DMS153 treated with DMSO at 0.1 percent for 48 hours (cell line): ENCODE data around the gene CCDC38.
"Not testable (repeated sequence)": the region's sequence is repeated elsewhere in the genome, so short reads cannot be mapped to it uniquely, and the experiment has no call there.

Experiments
- DNase-seq: peaks from one replicate; lab custom pipeline; 2025; ENCODE audit not compliant: unreplicated experiment; lab: John Stamatoyannopoulos, UW

Gene CCDC38

DNA sequence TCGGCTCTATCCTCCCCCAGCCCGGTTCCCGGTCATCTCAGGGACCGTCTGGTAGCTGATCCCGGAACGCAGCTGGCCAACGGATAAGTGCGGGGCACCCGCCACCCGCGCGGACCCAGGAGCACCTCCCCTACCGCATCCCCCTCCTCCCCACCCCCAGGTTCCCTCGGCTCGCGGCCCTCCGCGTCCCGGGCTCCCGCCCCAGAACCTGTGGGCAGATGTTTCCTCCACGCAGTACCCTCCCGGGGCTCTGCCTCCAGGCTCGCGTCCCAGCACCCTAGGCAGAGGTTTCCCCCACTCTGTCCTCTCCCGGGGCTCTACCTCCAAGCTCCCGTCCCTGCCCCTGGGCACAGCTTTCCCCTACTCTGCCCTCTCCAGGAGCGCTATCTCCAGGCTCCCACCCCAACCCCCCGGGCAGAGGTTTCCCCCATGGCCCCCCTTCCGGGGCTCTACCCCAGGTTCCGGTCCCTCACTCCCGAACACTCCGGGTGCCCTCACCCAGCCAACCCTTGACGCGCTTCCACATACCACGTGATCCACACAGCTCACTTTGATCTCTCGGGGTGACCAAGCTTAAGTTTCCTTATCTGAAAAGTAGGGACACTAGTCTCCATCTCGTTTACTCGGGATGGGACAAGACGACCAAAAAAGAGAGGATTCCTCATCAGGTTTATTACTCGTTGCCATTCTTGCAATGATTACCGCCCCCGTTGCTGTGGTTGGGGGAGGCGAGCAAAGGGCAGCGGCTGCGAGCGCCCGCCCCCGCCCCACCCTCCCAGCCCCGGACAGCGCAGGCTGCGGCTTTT, at the start of gene CCDC38:
CCDC38 (minus strand) TSS at position 91 of the 806 bp plus-strand sequence. CDS start 6,105 bp downstream, outside the sequence.
- peak; percentile 51 for DNase-seq

DNA sequence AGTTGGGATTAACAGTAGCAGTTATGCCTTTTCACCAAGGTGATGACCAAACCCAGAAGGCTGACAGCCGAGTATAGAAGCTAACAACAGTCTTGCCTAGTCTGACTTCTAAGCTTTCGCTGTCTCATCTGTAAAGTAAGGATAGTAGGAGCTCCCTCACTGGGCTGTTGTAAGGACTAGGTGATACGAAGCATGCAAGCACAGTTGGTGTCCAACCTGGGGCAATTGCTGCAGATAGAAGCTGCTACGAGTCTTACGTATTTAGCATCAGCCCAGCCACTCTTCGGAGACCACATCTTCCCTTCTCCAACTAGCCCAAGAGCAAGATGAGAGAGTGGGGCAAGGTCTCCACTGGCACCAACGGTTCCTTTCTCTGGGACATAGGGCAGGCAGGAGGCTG, 47.7 kb upstream of the CCDC38 start:
- DNase-seq, result no peak

DNA sequence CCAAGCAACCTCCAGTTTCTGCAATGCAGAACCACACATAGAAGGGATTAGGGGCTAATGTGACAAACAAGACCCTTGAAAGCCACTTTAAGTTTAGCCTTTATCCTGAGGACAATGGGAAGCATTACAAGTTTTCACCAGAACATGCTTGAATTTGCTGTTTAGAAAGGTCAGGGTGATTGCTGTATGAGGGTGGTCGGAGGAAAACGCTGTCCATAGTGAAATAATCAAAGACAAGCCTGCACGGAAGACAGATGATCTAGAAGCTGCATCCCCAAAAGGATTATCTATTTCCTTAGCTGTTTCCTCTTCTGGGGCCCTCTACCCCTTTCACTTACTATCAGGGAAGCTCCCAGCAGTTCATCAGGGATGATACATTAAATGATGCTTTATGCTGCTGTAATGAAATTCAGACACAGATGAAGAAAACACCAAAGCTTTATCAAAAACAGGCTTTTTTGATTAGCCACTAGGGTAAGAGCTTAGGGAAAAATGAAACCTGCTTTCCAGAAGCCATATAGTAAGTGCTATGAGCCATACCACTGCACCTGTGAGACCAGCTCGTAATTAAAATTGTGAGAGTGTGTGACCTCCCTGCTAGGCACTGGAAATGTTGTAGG, 47.2 kb upstream of the CCDC38 start:
- no peak for DNase-seq

DNA sequence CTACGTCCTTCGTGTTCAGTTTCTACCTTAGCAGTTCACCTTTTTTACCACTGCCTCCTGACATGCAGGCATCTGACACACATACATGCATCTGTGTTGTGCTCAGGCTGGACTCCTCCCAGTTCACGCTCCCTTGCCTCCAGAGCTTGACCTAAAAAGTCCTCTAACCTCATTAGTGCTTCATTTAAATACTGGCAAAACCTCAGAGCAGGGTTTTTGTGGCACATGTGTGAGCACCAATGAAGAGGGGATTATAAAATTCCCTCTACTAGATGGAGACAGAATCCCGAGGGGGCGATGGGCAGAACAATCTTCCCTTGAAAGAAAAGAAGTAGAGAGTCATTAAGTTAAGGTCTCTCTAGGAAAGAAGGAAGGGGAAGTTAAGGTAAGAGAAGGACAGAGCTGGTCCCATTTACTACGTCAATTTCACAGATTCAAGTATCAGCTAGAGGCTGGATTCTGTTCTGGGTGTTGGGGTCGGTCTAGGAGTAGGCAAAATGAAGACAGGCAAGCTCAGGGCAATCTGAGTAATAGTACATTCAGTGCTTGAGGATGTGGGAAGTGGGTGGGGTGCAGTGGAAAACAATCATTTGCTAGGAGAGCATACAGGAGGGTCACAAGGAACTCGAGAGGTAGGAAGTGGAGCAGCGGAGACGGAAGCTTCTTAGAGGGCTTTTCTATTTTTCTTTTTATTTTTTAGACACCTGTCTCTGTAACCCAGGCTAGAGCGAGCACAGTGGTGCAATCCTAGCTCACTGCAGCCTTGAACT, 46.3 kb upstream of the CCDC38 start:
- no peak for DNase-seq

DNA sequence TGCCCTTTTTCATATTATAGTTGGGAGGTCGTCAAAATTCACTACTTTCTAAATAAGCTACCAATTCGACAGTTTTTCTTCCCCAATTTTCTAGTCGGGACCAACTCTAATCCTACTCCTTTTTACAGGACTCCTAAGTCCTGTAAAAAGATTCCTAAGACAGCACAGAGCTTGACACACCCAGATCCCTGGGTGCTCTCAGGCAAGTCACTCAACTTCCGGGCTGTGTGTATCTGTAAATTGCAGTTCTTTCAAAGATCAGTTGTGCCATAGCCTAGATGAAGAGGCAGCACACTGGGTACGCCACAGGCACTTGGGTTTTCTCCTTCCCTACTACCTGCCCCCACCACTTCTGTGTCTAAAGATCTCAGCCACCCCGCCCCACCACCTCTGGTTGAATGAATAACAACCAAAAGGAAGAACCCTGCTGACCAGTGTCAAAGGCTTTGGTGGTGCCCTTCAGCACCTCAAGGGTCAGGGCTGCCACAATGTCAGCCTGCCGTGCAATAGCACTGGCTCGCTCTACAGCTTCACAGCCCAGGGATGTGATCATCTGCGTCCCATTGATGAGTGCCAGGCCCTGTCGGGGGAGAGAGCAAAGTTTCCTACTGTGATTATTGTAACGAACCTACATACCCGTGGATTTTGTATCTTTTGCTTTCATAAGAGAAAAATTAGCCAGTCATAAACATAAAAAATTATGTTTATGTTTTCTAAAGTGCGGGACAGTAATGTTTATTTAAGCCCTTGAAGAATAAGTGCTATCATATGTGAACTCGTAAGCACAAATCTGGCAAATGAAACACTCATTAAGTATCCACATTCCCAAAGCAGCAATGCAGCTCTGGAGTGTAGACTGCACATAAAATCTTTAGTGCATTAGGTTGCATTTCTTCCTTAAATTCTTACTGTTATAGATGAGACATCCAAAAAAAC, 44.5 kb upstream of the CCDC38 start:
- no peak for DNase-seq

DNA sequence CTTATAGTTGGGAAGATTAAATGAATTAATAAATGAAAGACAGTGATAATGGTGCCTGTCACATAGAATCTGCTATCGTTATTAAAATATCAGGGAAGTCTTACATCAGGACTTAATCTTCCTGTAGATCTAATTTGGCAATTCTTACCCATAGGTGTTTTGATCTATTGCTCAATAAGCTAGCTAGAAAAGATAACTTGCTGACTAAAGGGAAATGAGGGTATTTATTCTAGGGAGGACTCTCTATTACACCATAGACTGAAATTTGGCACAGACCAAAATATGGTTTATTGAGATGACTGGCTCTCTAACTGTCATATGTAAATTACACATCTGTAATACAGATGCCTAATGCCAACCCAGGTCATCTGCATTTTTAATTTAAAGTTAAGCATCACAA, 42.3 kb upstream of the CCDC38 start:
- no peak for DNase-seq

DNA sequence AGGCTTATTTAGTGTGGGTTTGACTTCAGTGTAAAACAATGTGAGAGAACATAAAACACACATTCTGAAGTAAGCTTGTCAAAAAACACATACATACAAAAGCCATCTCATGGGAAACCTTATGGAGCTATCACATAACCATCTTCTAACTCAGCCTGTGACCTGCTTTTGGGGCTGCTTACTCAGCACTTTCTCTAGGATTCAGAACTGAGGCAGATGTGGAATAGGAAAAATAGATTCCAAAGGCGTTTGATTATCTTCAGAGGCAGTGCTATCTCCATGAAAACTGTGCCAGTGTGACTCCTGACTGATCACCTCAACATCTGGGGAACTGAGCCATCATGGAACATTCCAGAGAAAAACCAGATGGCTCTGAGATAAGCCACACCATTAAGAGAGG, 40.2 kb upstream of the CCDC38 start:
- DNase-seq, result no peak

DNA sequence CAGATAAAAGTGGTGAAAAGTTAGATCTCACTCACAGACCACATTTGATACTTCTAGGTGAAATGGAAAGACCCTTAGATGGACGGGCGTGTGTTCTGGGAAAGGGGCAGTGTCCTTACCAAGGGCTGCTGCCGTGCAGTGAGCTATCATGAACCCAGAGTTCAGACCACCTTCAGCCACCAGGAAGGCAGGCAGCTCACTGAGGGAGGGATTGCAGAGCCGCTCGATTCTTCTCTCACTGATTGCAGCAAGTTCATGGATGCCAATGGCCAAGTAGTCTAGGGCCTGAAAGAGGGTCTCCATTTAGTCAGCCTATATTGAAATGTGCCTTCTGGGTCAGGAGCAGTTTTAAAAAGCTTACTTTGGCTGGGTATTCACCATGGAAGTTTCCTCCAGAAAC, 38.0 kb upstream of the CCDC38 start:
- no peak for DNase-seq

DNA sequence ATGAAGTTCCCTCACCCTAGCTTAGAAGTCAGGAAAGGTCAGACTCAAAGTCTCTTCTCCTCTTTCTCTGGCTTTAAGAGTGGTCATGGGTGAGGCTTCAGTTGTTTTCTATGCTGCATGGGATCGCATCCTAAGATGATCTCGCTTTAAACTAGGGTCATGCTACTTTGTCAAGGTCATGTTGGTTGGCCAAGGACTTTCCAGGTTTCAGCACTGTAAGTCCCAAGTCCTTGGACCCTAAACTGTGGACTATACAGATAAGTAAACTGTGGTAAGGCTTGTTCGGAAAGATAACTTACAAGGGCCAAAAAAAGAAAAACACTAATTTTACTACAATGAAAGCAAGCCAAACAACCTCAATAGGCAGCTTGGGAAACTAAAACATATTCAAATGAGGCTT, 36.4 kb upstream of the CCDC38 start:
- no peak for DNase-seq

DNA sequence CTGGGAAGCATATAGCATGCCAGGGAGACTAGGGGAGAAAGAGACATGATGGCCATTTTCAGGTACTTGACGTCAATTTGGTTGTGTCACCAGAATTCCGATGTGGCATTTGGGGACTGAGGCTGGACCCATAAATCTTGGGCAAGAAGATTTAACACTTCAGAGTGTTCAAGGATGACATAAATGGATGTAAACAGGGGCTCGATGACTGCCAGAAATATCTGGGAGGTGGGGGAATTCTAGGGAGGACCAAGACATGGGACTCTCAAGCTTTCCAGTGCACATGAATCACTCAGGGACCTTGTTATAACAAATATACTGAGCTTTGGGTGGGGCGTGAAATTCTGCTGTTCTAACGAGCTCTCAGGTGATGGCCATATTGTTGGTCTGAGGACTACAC, 35.9 kb upstream of the CCDC38 start:
- DNase-seq, result no peak

DNA sequence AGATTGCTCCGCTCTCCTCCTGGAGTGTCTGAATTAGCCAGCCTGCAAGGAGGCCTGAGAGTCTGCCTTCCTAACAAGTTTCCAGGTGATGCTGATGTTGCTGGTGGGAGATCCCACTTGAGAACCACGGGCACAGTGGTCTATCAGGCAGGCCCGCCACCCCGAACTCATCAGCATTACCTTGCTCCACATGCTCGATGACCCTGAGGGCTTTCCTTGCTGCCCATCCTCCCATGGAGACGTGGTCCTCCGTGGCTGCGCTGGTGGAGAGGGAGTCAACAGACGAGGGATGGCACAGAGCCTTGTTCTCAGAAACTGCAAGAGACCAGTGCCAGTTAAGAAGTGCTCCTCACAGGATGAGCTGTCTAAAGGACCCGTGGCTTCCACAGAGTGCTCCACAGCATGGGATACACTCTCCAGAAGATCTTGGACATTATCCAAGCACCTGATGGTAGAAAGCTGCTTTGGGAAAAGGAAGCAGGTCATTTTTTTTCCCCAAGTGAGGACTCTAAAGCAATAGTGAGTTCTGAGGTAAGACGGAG, 35.4 kb upstream of the CCDC38 start:
- no peak for DNase-seq

DNA sequence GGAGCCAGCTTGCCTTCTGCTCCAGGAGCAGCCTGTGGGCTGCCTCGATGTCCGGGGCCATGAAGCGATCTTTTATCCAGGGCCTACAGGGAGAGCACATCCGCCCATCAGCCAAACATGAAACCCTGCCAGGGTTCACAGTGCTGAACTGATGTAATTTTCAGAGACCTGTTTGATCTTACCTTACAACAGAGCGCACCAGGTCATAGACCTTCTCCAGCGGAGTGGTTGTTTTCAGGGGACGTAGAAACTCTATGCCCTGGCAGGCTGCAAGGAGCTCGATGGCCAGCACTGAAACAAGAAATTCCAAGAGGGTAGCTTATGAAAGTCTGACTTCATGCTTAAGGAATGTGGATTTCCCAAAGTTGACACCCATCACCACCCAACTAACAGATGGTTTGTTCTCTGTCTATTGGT, 34.0 kb upstream of the CCDC38 start:
- no peak for DNase-seq

DNA sequence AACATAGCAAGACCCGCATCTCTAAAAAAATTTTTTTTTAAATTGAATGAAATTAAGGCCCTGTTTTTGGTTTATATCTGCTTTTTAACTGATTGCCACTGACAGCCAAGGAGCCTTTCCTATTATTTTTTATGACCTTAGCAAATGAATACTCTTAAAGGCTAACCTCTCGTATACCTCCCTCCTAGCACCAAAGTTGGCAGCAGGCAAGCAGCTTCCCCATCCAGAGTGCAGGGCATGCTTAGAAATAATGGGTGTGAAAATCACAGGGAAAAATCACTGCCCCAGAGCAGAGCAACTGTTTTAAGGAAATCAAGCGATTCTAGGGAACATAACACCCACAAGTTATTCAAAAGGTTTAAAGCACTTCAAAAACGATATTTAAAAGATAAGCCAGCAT, 33.1 kb upstream of the CCDC38 start:
- no peak for DNase-seq

DNA sequence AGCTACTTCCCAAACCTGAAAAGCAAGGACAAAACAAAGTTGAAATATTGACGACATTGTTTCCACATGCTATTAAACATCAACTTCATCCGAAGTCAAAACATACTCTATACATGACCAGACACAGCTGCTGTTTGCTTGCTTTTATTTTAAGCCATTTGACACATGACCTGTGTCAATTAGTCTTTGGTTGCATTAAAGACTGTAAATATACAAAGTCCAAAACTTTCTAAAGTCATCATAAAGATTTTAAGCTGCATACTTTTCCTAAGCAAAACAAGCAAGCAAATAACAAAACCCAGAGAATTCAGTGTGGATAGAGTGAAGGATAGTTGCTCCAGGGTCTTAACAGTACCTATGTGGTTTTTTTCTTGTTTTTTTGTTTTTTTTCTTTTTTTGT, 31.9 kb upstream of the CCDC38 start:
- no peak for DNase-seq

DNA sequence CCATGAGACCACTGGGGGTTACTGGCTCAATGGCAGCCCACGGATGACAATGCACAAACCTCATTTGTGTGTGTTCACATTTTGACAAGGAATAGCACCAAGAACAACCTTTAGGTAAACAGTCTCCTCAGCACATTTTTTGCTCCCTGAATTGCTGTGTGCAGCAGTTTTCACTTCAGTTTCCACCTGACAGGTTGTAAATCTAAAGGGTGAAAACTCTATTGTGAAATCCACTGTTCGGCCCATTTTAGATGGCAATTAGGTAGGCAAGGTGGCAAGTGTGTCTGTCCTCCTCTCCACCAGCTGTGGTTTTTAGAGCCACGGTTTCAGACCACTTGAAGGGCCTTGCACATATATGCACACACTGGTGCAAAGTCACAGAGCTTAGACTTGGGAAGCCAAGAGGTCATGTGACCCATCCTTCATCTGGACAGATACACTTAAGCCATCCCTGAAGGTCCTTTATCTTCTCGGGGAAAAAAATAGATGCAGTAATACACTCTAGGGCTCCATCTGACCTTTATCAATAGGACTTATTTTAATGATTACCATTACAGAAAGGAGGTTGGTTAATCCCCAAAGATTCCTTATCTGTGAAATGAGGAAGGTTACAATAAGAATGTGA, 30.5 kb upstream of the CCDC38 start:
- DNase-seq, result no peak

DNA sequence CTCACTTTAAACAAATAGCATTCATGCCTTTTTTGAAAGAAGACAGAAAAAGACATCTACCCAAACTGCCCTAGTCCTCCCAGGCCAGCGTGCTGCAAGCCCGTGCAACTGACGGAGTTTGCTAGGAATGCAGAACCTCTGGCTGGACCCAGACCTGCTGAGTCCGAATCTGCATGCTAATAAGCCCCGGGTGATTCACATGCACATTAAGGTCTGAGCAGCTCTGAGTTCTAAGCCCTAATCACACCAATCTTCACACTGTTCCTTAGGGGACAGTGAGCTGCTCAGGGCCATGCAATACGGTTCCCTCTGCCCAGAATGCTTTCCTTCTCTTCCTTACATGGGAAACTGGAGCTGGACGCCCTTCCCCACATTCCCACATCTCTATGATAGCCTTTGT, 28.5 kb upstream of the CCDC38 start:
- no peak for DNase-seq

DNA sequence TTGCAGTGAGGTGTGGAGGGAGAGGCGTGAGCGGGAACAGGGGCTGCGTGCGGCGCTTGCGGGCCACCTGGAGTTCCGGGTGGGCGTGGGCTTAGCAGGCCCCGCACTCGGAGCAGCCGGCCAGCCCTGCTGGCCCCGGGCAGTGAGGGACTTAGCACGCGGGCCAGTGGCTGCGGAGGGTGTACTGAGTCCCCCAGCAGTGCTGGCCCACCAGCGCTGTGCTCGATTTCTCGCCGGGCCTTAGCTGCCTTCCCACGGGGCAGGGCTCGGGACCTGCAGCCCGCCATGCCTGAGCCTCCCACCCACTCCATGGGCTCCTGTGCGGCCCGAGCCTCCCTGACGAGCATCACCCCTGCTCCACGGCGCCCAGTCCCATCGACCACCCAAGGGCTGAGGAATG, 26.7 kb upstream of the CCDC38 start:
- not testable (repeated sequence) for DNase-seq

DNA sequence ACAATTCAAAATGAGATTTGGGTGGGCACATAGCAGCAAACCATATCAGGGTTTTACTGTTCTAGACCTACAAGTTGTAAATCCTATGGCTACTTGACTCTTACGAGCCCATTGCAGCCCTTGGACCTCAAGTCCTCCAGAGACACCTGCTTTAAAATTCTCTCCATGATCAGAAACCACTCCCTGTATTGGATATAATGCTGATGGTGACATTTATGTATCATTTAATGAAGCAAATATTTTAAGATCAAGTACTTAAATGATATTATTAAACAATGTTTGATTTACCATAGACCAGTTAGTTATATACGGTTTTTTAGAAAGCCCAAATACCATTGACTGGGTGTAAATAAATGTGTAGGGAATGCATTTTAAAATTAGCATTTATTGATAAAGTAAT, 24.9 kb upstream of the CCDC38 start:
- DNase-seq, result no peak

DNA sequence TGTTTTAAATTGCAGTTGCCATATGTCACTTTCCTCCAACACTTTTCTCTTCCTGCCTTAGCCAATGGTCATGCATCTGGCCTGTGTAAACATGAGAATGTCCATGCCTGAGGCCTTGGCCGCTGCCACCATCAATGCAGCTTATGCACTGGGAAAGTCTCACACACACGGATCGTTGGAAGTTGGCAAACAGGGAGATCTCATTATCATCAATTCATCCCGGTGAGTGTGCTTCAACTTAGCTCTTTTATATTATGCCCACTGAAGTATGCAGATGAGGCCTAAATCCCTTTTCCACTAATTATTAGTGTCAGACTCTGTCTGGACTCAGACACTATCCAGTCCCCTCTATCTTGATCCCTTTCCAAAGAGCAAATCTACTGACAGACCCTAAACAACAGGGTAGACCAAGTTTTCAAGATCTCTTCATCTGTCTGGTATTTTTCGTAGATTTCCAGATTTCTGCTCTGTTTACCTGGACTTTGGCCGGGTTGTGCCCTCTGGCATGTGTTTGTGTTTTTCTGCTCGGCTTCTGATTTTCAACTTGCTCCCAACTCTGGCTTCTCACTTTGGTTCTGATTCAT, 24.0 kb upstream of the CCDC38 start:
- DNase-seq, result no peak

DNA sequence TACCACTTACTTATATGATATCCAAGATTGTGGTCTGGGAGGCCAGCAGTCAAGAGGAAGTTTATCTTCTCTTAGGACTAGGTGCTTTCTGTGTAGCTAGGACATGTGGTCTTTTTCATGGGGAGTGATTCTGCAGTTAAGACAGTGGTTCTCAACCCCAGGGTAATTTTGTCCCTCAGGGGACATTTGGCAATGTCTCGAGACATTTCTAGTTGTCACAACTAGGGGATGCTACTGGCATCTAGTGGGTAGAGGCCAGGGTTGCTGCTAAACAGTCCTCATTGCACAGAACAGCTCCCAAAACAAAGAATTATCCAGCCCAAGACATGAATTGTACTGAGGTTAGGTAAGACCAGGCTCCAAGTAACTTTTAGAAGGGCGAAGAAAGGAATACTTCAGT, 20.7 kb upstream of the CCDC38 start:
- DNase-seq, result no peak
